ENCODE results near the gene DAP.

The DAP gene

GRCh38 chr5:10760096-10760920 lies 726 bp downstream of the DAP start:
- DNase-seq (ENCODE audit: low spot score) = peak; percentile 59

- no peak for DNase-seq (ENCODE audit: low spot score)
Observed at GRCh38 chr5:10759111-10759510, 1.9 kb downstream of the DAP start.

- DNase-seq (ENCODE audit: low spot score) = no peak
Observed at GRCh38 chr5:10757922-10758555, 3.0 kb downstream of the DAP start.

GRCh38 chr5:10757043-10757442 lies 4.0 kb downstream of the DAP start:
- no peak for DNase-seq (ENCODE audit: low spot score)

GRCh38 chr5:10756549-10756948 lies 4.5 kb downstream of the DAP start:
- DNase-seq (ENCODE audit: low spot score) = no peak

- no peak for DNase-seq (ENCODE audit: low spot score)
Observed at GRCh38 chr5:10753178-10753577, 7.9 kb downstream of the DAP start.

GRCh38 chr5:10752451-10752850 lies 8.6 kb downstream of the DAP start:
- no peak for DNase-seq (ENCODE audit: low spot score)

GRCh38 chr5:10750909-10751308 lies 10.1 kb downstream of the DAP start:
- DNase-seq (ENCODE audit: low spot score) = no peak

GRCh38 chr5:10747678-10748622 lies 13.1 kb downstream of the DAP start:
- DNase-seq (ENCODE audit: low spot score) = no peak

GRCh38 chr5:10746711-10747110 lies 14.3 kb downstream of the DAP start:
- DNase-seq (ENCODE audit: low spot score) = no peak

GRCh38 chr5:10745133-10745532 lies 15.9 kb downstream of the DAP start:
- DNase-seq (ENCODE audit: low spot score) = no peak

- DNase-seq (ENCODE audit: low spot score) = no peak
Observed at GRCh38 chr5:10744681-10745080, 16.4 kb downstream of the DAP start.

- DNase-seq (ENCODE audit: low spot score) = no peak
Observed at GRCh38 chr5:10743951-10744350, 17.1 kb downstream of the DAP start.

GRCh38 chr5:10743526-10743925 lies 17.5 kb downstream of the DAP start:
- DNase-seq (ENCODE audit: low spot score) = no peak

- no peak for DNase-seq (ENCODE audit: low spot score)
Observed at GRCh38 chr5:10741661-10742060, 19.4 kb downstream of the DAP start.

GRCh38 chr5:10740384-10740783 lies 20.6 kb downstream of the DAP start:
- no peak for DNase-seq (ENCODE audit: low spot score)

- DNase-seq (ENCODE audit: low spot score) = no peak
Observed at GRCh38 chr5:10737880-10738279, 23.2 kb downstream of the DAP start.

GRCh38 chr5:10736808-10737207 lies 24.2 kb downstream of the DAP start:
- DNase-seq (ENCODE audit: low spot score) = no peak

- no peak for DNase-seq (ENCODE audit: low spot score)
Observed at GRCh38 chr5:10736354-10736753, 24.7 kb downstream of the DAP start.

GRCh38 chr5:10735569-10736276 lies 25.3 kb downstream of the DAP start:
- DNase-seq (ENCODE audit: low spot score) = no peak

GRCh38 chr5:10734832-10735523 lies 26.1 kb downstream of the DAP start:
- no peak for DNase-seq (ENCODE audit: low spot score)

Measured in hematopoietic multipotent progenitor cell treated with erythropoietin and hydrocortisone succinate and interleukin-3 and kit ligand, for 15 days (in vitro differentiated cells).